AG04450 (cell line): ENCODE measurements around the gene CIDEC. TPM values are rescaled to one million over a fixed set of nuclear protein-coding genes. Genes with fewer than 3 reads are reported as not detected.
"Not testable (repeated sequence)": the region's sequence is repeated elsewhere in the genome, so short reads cannot be mapped to it uniquely, and the experiment has no call there.

Source experiments
- CTCF ChIA-PET: fragments of 300-600, 350-600 bp; formaldehyde crosslinking; extraction: SDS; loops from one replicate; lab custom pipeline; 2022; ENCODE audit warnings: antibody characterized with exemption, inconsistent platforms; lab: Charles Lee
- POLR2A ChIA-PET: fragments of 350-600 bp; formaldehyde crosslinking; extraction: SDS; loops from one replicate; lab custom pipeline; 2021; ENCODE audit warnings: antibody characterized with exemption, inconsistent platforms; lab: Yijun Ruan, JAX
- DNase-seq: peaks from one replicate; pipeline ENCODE4 v3.0.0-alpha.2; 2011; ENCODE audit warnings: low read depth, low spot score
- H3K27ac ChIP-seq: one replicate; pipeline ENCODE4 v1.5.1; 2012; ENCODE audit warnings: low read depth, low read length, control low read depth
- H3K27me3 ChIP-seq: one replicate; pipeline ENCODE4 v1.6.0; 2012; ENCODE audit warnings: low read length; ENCODE audit not compliant: control insufficient read depth, insufficient read depth
- H3K4me3 ChIP-seq: 2 replicates; pipeline ENCODE4 v1.5.1; 2011; ENCODE audit warnings: mild to moderate bottlenecking, low read depth, low read length, control low read depth
- H3K9me3 ChIP-seq: 2 replicates; pipeline ENCODE4 v1.5.1; 2012; ENCODE audit warnings: low read length; ENCODE audit not compliant: control insufficient read depth, insufficient read depth
- CTCF ChIP-seq: IDR thresholded peaks from 2 replicates; pipeline ENCODE4 v1.5.1; 2011; ENCODE audit warnings: low read depth, low read length, control low read depth, inconsistent platforms
- polyA plus RNA-seq: library from polyadenylated mRNA; depleted of rRNA; stranded (reverse); fragments of >200 nt; gene quantifications from 2 replicates; pipeline ENCODE4 v1.2.3, GENCODE V29; 2011

CIDEC gene
- polyA plus RNA-seq, 1 experiment, result not detected

DNA sequence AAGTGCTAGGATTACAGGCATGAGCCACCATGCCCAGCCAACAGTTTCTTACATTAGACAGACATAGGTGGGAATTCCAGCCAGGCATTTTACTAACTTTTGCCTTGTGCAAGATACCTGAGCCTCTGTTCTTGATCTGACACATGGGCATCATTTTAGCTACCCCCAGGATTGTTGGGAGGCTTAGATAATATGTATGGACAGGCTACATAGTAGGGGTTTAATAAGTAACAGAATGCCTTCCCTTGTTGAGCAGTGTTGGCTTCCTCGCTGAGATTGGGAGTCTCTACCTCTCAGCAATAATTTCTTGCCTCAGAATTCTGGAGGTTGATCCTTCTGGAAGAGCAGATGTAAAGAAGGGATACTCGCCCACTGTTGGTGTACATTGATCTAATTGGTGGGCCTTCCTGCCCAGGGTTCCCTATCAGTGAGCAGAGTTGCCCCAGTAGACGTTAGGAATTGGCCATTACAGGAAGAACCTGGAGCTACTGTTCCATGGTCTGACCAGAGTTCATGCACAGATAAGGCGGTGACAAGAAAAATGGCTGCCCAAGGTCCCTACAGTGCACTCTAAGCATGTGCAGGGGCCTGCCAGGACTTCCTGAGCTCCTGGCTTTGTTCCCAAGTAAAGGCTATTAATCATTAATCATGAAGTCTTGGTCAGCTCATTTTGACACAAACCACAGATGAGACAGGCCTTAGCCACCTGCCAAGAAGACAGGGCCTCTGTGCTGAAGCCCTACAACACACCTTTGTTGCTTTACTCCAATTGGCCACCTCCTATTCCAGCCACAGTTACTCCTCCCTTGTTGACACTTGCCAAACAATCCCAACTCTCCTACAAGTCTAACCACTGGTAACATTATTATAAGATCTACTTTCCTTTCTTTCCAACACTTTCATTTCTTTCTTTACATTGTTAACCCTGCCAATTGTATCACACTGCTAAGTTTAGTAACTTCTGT, 17.6 kb upstream of the CIDEC start:
- H3K27me3 ChIP-seq, result no peaks in the 10 kb centered on the region
- ChIA-PET POLR2A (no interaction called here), CTCF (interaction anchor here (1.2 to 1.4 kb wide), 2 partner anchors 9 to 33 kb away, joined by 3 to 4 read pairs; no protein-coding TSS in a partner anchor)
- H3K27ac ChIP-seq, result no peak overlapping the region
- no peak for DNase-seq
- H3K4me3 ChIP-seq, result no peak overlapping the region
- no peak for TF ChIP-seq CTCF
- no peaks in the 10 kb centered on the region; the same call in 1 of the 2 replicates for H3K9me3 ChIP-seq

- POLR2A ChIA-PET, H3K27me3 ChIP-seq, H3K4me3 ChIP-seq, H3K9me3 ChIP-seq, DNase-seq, H3K27ac ChIP-seq: not testable (repeated sequence)
- CTCF ChIA-PET, result interaction anchor here (1.2 to 1.4 kb wide), 2 partner anchors 10 to 34 kb away, joined by 3 to 4 read pairs; no protein-coding TSS in a partner anchor
These were observed 16.8 kb upstream of the CIDEC start for GRCh38 chr3:9896755-9897407.

- H3K9me3 ChIP-seq, H3K27me3 ChIP-seq, CTCF ChIA-PET, POLR2A ChIA-PET, H3K27ac ChIP-seq, H3K4me3 ChIP-seq, DNase-seq: not testable (repeated sequence)
These were observed 15.7 kb upstream of the CIDEC start for GRCh38 chr3:9895715-9896114.

DNA sequence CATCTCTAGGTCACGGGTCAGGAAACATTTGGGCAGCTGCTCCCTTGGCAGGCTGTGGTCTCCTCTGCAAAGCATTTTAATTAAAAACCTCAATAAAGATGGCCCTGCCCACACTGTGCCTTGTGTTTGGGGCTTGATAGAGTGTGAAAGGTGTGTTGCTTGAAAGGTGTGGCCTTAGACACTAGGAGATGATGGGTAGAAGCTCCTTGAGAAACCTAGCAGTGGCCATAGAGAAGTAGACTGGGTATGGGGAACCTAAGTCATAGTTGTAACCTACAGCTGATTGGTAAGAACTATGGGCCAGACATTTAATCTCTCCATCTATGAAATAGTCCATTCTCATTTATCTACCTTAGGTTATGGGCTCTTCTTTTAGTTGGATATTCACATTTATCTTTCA, 13.7 kb upstream of the CIDEC start:
- H3K4me3 ChIP-seq, result no peak overlapping the region
- POLR2A ChIA-PET, result interaction anchor here (0.6 to 1.8 kb wide), 6 partner anchors 9 to 389 kb away, joined by 4 to 10 read pairs (median 6); partner anchors contain the start of genes CIDEC and CRELD1
- DNase-seq, result no peak
- H3K27me3 ChIP-seq, result no peaks in the 10 kb centered on the region
- TF ChIP-seq CTCF, result no peak
- H3K9me3 ChIP-seq, result peaks cover 2% of the 10 kb centered on the region; the same call in 1 of the 2 replicates
- CTCF ChIA-PET, result interaction anchor here (0.7 to 1.1 kb wide), 2 partner anchors 38 to 266 kb away, joined by 3 to 4 read pairs; no protein-coding TSS in a partner anchor
- peak overlapping the region; percentile 11 for H3K27ac ChIP-seq

DNA sequence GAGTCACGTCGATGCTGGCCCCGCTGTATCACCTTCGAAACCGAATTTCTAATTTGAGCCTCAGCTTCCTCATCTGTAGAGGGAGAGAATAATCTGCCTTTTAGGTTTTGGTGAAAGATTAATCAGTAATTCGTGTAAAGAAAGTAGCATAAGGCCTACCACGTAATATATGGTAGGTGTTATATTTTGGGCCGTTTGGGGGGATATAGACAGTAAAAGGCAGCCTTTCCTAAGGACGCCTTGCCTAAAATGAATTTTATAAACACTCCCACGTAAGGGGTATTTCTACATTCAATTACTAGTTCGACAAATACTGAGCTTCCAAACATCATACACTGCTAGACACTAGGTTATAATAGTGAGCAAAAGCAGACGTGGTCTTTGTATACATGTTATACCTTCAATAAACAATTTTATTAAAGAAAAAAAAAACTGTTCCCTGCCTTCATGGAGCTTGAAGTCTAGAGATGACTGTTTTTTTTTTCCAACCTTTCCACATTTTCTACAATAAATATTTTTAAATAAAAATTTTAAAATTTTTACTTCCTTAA, 11.1 kb upstream of the CIDEC start:
- no peak for DNase-seq
- Histone ChIP-seq H3K27ac (peak overlapping the region; percentile 83), H3K4me3 (peak overlapping the region; percentile 96), H3K9me3 (peaks cover 2% of the 10 kb centered on the region; the same call in 1 of the 2 replicates), H3K27me3 (no peaks in the 10 kb centered on the region)
- ChIA-PET CTCF (interaction anchor here (0.7 to 0.8 kb wide), 2 partner anchors 23 to 42 kb away, joined by 3 to 4 read pairs; no protein-coding TSS in a partner anchor), POLR2A (interaction anchor here (0.6 to 1.3 kb wide), 6 partner anchors 8 to 98 kb away, joined by 3 to 4 read pairs (median 3); partner anchors contain the start of gene ARPC4)
- no peak for TF ChIP-seq CTCF
